Right lobe of liver (tissue), 6 donors: ENCODE measurements around the gene FHIT. TPM values are rescaled to one million over a fixed set of nuclear protein-coding genes. Genes with fewer than 3 reads are reported as not detected.

Source experiments
- ATAC-seq, 4 donors: fragments of 200-7000 bp; cut with Tn5 transposase; one replicate each; pipeline ENCODE4 v1.9.1; 2020; ENCODE audit warnings: mild to moderate bottlenecking in 4 of 4, moderate library complexity in 4 of 4
- DNase-seq, 3 donors: peaks; one replicate each; pipeline ENCODE4 v3.0.0-alpha.2; 2020
- H3K27ac ChIP-seq, 3 donors: fragments of 200-600 bp; one replicate each; pipeline ENCODE4 v1.8.0; 2022
- H3K27me3 ChIP-seq, 2 donors: fragments of 200-600 bp; one replicate each; pipeline ENCODE4 v1.8.0; 2022
- H3K36me3 ChIP-seq, 4 donors: fragments of 200-600 bp; sonication (generic) in 1 of 4; one replicate each; pipeline versions ENCODE4 v1.5.1 to v1.8.0; 2017 to 2022; ENCODE audit warnings: control low read depth in 1 of 4
- H3K4me1 ChIP-seq, 4 donors: fragments of 200-600 bp; sonication (generic) in 1 of 4; one replicate each; pipeline versions ENCODE4 v1.5.1 to v1.8.0; 2017 to 2022; ENCODE audit warnings: control low read depth in 1 of 4
- H3K4me3 ChIP-seq, 3 donors: fragments of 200-600 bp; one replicate each; pipeline ENCODE4 v1.8.0; 2022
- H3K9me3 ChIP-seq, 4 donors: fragments of 200-600 bp; sonication (generic) in 1 of 4; one replicate each; pipeline versions ENCODE4 v1.5.1 to v1.8.0; 2017 to 2022; ENCODE audit warnings: control low read depth in 1 of 4
- CTCF ChIP-seq, 4 donors: fragments of 200-600 bp in 3 of 4; fragments of 450-650 bp in 1 of 4; IDR thresholded peaks; one replicate each; pipeline versions ENCODE4 v1.5.1 to v1.8.0; 2016 to 2022; ENCODE audit warnings: antibody characterized with exemption in 4 of 4, mild to moderate bottlenecking in 2 of 4
- POLR2A ChIP-seq: fragments of 450-650 bp; IDR thresholded peaks from one replicate; pipeline ENCODE4 v1.6.1; 2017; ENCODE audit warnings: antibody characterized with exemption, mild to moderate bottlenecking
- WGBS: methylation state at CpG from one replicate; pipeline ENCODE4 v1.1.6; 2018; ENCODE audit warnings: low coverage, low lambda C conversion rate; ENCODE audit not compliant: insufficient coverage; ENCODE audit errors: missing lambda C conversion rate; 5-methylcytosine and 5-hydroxymethylcytosine counted together
- intact Hi-C, 2 donors: fragments of 100-400 bp; cut with DNase I; formaldehyde crosslinking; loops; one replicate each; pipeline versions ENCODE4 v1.11.2 to v1.14.1; 2022
- total RNA-seq, 6 experiments: library from RNA; depleted of rRNA in 2 of 6; stranded (reverse); fragments of >200 nt in 2 of 6; fragmentation: NEBNext Ultra II Directional in 3 of 6; extraction: Animal tissue kit (Norgen Biotek cat#: 25700) in 3 of 6; gene quantifications; one replicate each; pipeline versions ENCODE4 v1.1.0 to v1.2.4, GENCODE V29; 2016 to 2023
- donor health status: DM: no; HTN: yes; CAD: no.
- donor health status: DM: no; HTN: no; CAD: no.
- donor health status: DM: no; HTN: no; CAD: no.
- donor health status: DM: no; HTN: yes; CAD: no.
- donor health status: DM: no; HTN: yes; CAD: no.

Gene FHIT
- total RNA-seq, 6 experiments from 2014 or later: 6.6 to 11.2 (median 8.0) TPM

- no peak for TF ChIP-seq POLR2A
- peaks cover 0 to 7% (median 0%) of the 10 kb centered on the region in 4 donors for H3K9me3 ChIP-seq
- 82% methylated on average over 4 of the region's 4 CpGs for WGBS
- no peak overlapping the region for H3K27ac ChIP-seq
- DNase-seq (no peak), ATAC-seq (no peak)
- no peaks in the 10 kb centered on the region for H3K4me1 ChIP-seq
- H3K27me3 ChIP-seq: no peaks in the 10 kb centered on the region
- no peak overlapping the region for H3K4me3 ChIP-seq
- H3K36me3 ChIP-seq: no peaks in the 10 kb centered on the region
- intact Hi-C loops: no loop called here
Observed at GRCh38 chr3:60956729-60957128, 294.5 kb downstream of the FHIT start.

GRCh38 chr3:60955034-60955433, 296.2 kb downstream of the FHIT start:
- no peak for ATAC-seq
- Histone ChIP-seq H3K9me3 (peaks cover 0 to 7% (median 0%) of the 10 kb centered on the region in 4 donors), H3K27me3 (no peaks in the 10 kb centered on the region), H3K36me3 (no peaks in the 10 kb centered on the region), H3K4me1 (no peaks in the 10 kb centered on the region), H3K27ac (no peak overlapping the region), H3K4me3 (no peak overlapping the region)
- TF ChIP-seq CTCF (IDR thresholded peaks at IDR 0.05): no peak
- TF ChIP-seq POLR2A: no peak
- intact Hi-C loops: no loop called here
- DNase-seq: no peak
- 93% methylated on average over 2 of the region's 2 CpGs for WGBS

GRCh38 chr3:60954048-60954447, 297.2 kb downstream of the FHIT start:
- H3K27me3 ChIP-seq: no peaks in the 10 kb centered on the region
- intact Hi-C loops: no loop called here
- WGBS: 81% methylated on average over 2 of the region's 2 CpGs
- peaks cover 0 to 7% (median 0%) of the 10 kb centered on the region in 4 donors for H3K9me3 ChIP-seq
- no peak overlapping the region for H3K4me3 ChIP-seq
- no peaks in the 10 kb centered on the region for H3K4me1 ChIP-seq
- no peak for TF ChIP-seq POLR2A
- TF ChIP-seq CTCF (IDR thresholded peaks at IDR 0.05): no peak
- H3K36me3 ChIP-seq: no peaks in the 10 kb centered on the region
- ATAC-seq: no peak
- no peak for DNase-seq
- no peak overlapping the region for H3K27ac ChIP-seq

- Histone ChIP-seq H3K9me3 (peaks cover 0 to 7% (median 0%) of the 10 kb centered on the region in 4 donors), H3K27ac (no peak overlapping the region), H3K27me3 (no peaks in the 10 kb centered on the region), H3K4me3 (no peak overlapping the region), H3K36me3 (no peaks in the 10 kb centered on the region), H3K4me1 (no peaks in the 10 kb centered on the region)
- DNase-seq: no peak
- ATAC-seq: no peak
- WGBS: 85% methylated on average over 5 of the region's 5 CpGs
- no peak for TF ChIP-seq POLR2A
- no peak for TF ChIP-seq CTCF (IDR thresholded peaks at IDR 0.05)
- intact Hi-C loops: no loop called here
Observed at GRCh38 chr3:60953351-60953750, 297.9 kb downstream of the FHIT start.

- no peak for ATAC-seq
- Histone ChIP-seq H3K27ac (no peak overlapping the region), H3K27me3 (no peaks in the 10 kb centered on the region), H3K36me3 (no peaks in the 10 kb centered on the region), H3K9me3 (peaks cover 0 to 7% (median 0%) of the 10 kb centered on the region in 4 donors), H3K4me3 (no peak overlapping the region), H3K4me1 (no peaks in the 10 kb centered on the region)
- intact Hi-C loops: no loop called here
- TF ChIP-seq POLR2A (no peak), CTCF (IDR thresholded peaks at IDR 0.05) (no peak)
- 75% methylated on average over 4 of the region's 6 CpGs for WGBS
- no peak for DNase-seq
Observed at GRCh38 chr3:60952055-60952454, 299.2 kb downstream of the FHIT start.
